Uterus (tissue), 4 donors: Measurements from ENCODE around the gene MAD1L1. TPM values are rescaled to one million over a fixed set of nuclear protein-coding genes. Genes with fewer than 3 reads are reported as not detected.

Experiments
- DNase-seq, 2 donors: peaks; one replicate each; pipeline ENCODE4 v3.0.0-alpha.2; 2019 to 2020
- H3K27ac ChIP-seq, 2 donors: fragments of 200-600 bp; sonication (generic); 1 replicate in 1 of 2; 2 replicates in 1 of 2; pipeline ENCODE4 v1.5.1; 2016 to 2018
- H3K27me3 ChIP-seq, 2 donors: fragments of 200-600 bp; sonication (generic); one replicate each; pipeline ENCODE4 v1.5.1; 2018 to 2019; ENCODE audit warnings: control low read depth in 1 of 2
- H3K36me3 ChIP-seq, 2 donors: fragments of 200-600 bp; sonication (generic); one replicate each; pipeline ENCODE4 v1.5.1; 2019; ENCODE audit warnings: control low read depth in 1 of 2
- H3K4me1 ChIP-seq, 2 donors: fragments of 200-600 bp; sonication (generic); one replicate each; pipeline ENCODE4 v1.5.1; 2018 to 2019; ENCODE audit warnings: control low read depth in 1 of 2
- H3K4me3 ChIP-seq, 2 donors: fragments of 200-600 bp; sonication (generic); 1 replicate in 1 of 2; 2 replicates in 1 of 2; pipeline ENCODE4 v1.5.1; 2018 to 2019; ENCODE audit warnings: mild to moderate bottlenecking in 1 of 2
- H3K9me3 ChIP-seq, 2 donors: fragments of 200-600 bp; sonication (generic); one replicate each; pipeline ENCODE4 v1.5.1; 2019; ENCODE audit warnings: control low read depth in 1 of 2
- CTCF ChIP-seq, 4 experiments: fragments of 200-600 bp in 2 of 4; fragments of 450-650 bp in 2 of 4; sonication (generic) in 2 of 4; IDR thresholded peaks; one replicate each; pipeline ENCODE4 v1.5.1; 2016 to 2019; ENCODE audit warnings: antibody characterized with exemption in 4 of 4, mild to moderate bottlenecking in 2 of 4, moderate library complexity in 1 of 4
- POLR2A ChIP-seq, 2 donors: fragments of 450-650 bp; IDR thresholded peaks; one replicate each; pipeline ENCODE4 v1.6.1; 2016; ENCODE audit warnings: antibody characterized with exemption in 2 of 2, mild to moderate bottlenecking in 1 of 2, moderate library complexity in 1 of 2
- intact Hi-C: fragments of 100-400 bp; cut with DNase I; formaldehyde crosslinking; loops from one replicate; pipeline ENCODE4 v1.15.1; 2023; ENCODE audit warnings: low total_unique reads
- total RNA-seq, 4 donors: library from RNA; depleted of rRNA in 3 of 4; stranded (reverse); fragments of >200 nt in 3 of 4; gene quantifications; one replicate each; pipeline versions ENCODE4 v1.1.0 to v1.2.4, GENCODE V29; 2014 to 2023
- donor health status: DM: yes; HTN: yes; CAD: no.

The MAD1L1 gene
- total RNA-seq, 4 donors from 2014 or later = 13.3 to 37.4 (median 33.1) TPM

- Histone ChIP-seq H3K4me1 (no peaks in the 10 kb centered on the region), H3K9me3 (no peaks in the 10 kb centered on the region), H3K27ac (no peak overlapping the region), H3K27me3 (no peaks in the 10 kb centered on the region), H3K36me3 (no peaks in the 10 kb centered on the region), H3K4me3 (no peak overlapping the region)
- intact Hi-C loops = no loop called here
- TF ChIP-seq POLR2A (IDR thresholded peaks at IDR 0.05) (no peak), CTCF (IDR thresholded peaks at IDR 0.05) (no peak)
- no peak for DNase-seq
These were observed 20.8 kb downstream of the MAD1L1 start for GRCh38 chr7:2211926-2212325.

- H3K4me3 ChIP-seq = no peak overlapping the region
- H3K36me3 ChIP-seq = no peaks in the 10 kb centered on the region
- no peak overlapping the region for H3K27ac ChIP-seq
- DNase-seq = no peak
- TF ChIP-seq POLR2A (IDR thresholded peaks at IDR 0.05) (no peak), CTCF (IDR thresholded peaks at IDR 0.05) (no peak)
- intact Hi-C loops = no loop called here
- no peaks in the 10 kb centered on the region for H3K27me3 ChIP-seq
- no peaks in the 10 kb centered on the region for H3K9me3 ChIP-seq
- H3K4me1 ChIP-seq = no peaks in the 10 kb centered on the region
These were observed 21.4 kb downstream of the MAD1L1 start for GRCh38 chr7:2211259-2211880.

- Histone ChIP-seq H3K9me3 (no peaks in the 10 kb centered on the region), H3K4me1 (no peaks in the 10 kb centered on the region), H3K27me3 (no peaks in the 10 kb centered on the region), H3K36me3 (no peaks in the 10 kb centered on the region), H3K27ac (no peak overlapping the region), H3K4me3 (no peak overlapping the region)
- intact Hi-C loops = no loop called here
- TF ChIP-seq POLR2A (IDR thresholded peaks at IDR 0.05) = no peak
- no peak for TF ChIP-seq CTCF (IDR thresholded peaks at IDR 0.05)
- no peak for DNase-seq
These were observed 22.0 kb downstream of the MAD1L1 start for GRCh38 chr7:2210551-2211258.

- TF ChIP-seq POLR2A (IDR thresholded peaks at IDR 0.05) = no peak
- H3K9me3 ChIP-seq = no peaks in the 10 kb centered on the region
- no peaks in the 10 kb centered on the region for H3K27me3 ChIP-seq
- no peak overlapping the region for H3K27ac ChIP-seq
- no peak for DNase-seq
- H3K4me3 ChIP-seq = no peak overlapping the region
- H3K4me1 ChIP-seq = no peaks in the 10 kb centered on the region
- no peaks in the 10 kb centered on the region for H3K36me3 ChIP-seq
- intact Hi-C loops = no loop called here
These were observed 22.8 kb downstream of the MAD1L1 start for GRCh38 chr7:2209961-2210323.

- H3K36me3 ChIP-seq = no peaks in the 10 kb centered on the region
- peak; percentile 67 to 79 for DNase-seq
These were observed 23.4 kb downstream of the MAD1L1 start for GRCh38 chr7:2209146-2209960.

More at GRCh38 chr7:2209146-2209960, 23.4 kb downstream of the MAD1L1 start:
- Histone ChIP-seq H3K27me3 (no peaks in the 10 kb centered on the region), H3K27ac (no peak overlapping the region), H3K4me3 (no peak overlapping the region), H3K4me1 (no peaks in the 10 kb centered on the region), H3K9me3 (no peaks in the 10 kb centered on the region)
- intact Hi-C loops = no loop called here
- no peak for TF ChIP-seq POLR2A (IDR thresholded peaks at IDR 0.05)
- TF ChIP-seq CTCF (IDR thresholded peaks at IDR 0.05) = peak; percentile 66 to 87 (median 78)
